HG02870 (cell line): ENCODE data around the gene ECPAS.
A peak's percentile ranks its signal among the peaks of the same experiment; 100 is the strongest.
"Not testable (repeated sequence)": the region's sequence is repeated elsewhere in the genome, so short reads cannot be mapped to it uniquely, and the experiment has no call there.

Experiments
- ATAC-seq: cut with Tn5 transposase; IDR thresholded peaks from one replicate; pipeline ENCODE4 v1.9.1; 2021; ENCODE audit warnings: mild to moderate bottlenecking, moderate library complexity; ENCODE audit not compliant: unreplicated experiment

Gene ECPAS

GRCh38 chr9:111483858-111484571, at the start of gene ECPAS:
Gene ECPAS, minus strand, starts transcription at chr9:111484383. Its CDS starts 11,465 bp downstream, at chr9:111472918.
- peak; percentile 51 for ATAC-seq

- no peak for ATAC-seq
These were observed 49.1 kb upstream of the ECPAS start for GRCh38 chr9:111533099-111533790.

DNA sequence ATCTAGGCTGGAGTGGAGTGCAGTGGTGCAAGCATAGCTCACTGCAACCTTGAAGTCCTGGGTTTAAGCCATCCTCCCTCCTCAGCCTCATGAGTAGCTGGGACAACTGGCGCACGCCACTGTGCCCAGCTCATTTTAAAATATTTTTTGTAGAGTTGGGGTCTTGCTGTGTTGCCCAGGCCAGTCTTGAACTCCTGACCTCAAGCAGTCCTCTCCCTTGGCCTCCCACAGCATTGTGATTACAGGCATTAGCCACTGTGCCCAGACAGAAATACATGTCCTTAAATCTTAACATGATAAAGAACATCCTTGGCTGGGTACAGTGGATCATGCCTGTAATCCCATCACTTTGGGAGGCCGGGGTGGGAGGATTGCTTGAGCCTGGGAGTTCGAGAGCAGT, 47.5 kb upstream of the ECPAS start:
- ATAC-seq = no peak

- ATAC-seq = no peak
These were observed 45.6 kb upstream of the ECPAS start for GRCh38 chr9:111529787-111530186.

DNA sequence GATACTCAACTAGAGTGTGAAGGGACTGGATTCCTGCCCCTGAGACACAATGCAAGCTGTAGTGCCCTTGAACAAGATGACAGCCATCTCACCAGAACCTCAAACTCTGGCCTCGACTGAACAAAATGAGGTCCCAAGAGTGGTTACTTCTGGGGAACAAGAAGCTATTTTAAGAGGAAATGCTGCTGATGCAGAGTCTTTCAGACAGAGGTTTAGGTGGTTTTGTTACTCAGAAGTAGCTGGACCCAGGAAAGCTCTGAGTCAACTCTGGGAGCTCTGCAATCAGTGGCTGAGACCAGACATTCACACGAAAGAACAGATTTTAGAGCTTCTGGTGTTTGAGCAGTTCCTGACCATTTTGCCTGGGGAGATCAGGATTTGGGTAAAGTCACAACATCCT, 43.2 kb upstream of the ECPAS start:
- no peak for ATAC-seq

DNA sequence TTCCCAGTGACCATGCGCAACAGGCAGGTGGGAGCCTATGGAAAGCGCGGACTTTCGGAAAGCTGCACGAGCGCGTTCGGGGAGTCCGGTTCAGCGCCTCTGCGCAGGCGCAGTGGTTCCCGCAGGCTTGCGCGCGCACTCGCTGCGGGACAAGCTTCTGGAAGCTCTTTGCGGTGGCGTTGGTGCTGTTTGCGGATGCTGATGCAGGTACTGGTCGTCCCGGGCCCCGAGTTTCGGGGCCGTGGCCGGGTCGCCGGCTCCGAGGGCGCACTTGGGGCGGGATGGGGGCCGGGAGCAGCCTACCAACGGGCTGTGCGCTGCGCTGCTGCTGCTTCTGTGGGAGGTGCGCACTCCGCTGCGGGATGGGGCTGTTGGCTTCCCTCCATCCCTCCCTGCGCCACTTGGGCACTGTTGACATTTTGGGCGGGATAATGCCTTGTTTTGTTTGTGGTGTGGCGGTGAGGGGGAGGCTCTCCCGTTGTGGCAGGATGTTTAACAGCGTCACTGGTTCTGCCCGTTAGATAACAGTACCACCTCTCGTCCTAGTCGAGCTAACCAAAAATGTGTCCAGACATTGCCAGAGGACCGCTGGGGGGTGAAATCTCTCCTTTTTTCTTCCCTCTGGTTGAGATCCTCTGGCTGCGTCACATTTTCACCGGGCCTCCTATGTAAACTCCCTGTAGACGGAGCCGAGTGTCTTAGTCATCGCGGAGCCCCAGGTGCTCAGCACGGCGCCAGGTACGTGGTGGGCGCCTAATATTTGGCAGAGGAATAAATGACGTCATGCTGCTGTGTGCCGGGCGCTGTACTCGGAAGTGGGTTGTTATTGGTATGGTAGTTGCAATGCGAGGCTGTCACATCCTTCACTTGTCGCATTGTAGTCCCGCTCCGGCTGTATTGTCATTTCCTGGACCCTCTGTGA, 41.1 kb upstream of the ECPAS start, which contains the start of gene ZNF483:
TSS of gene ZNF483 (plus strand) at position 124 of the 922 bp plus-strand sequence. CDS start 2,217 bp downstream, outside the sequence.
- ATAC-seq = peak; percentile 39

GRCh38 chr9:111524731-111525055, 40.5 kb upstream of the ECPAS start:
- ATAC-seq = no peak

- no peak for ATAC-seq
These were observed 31.9 kb upstream of the ECPAS start for GRCh38 chr9:111516061-111516465.

DNA sequence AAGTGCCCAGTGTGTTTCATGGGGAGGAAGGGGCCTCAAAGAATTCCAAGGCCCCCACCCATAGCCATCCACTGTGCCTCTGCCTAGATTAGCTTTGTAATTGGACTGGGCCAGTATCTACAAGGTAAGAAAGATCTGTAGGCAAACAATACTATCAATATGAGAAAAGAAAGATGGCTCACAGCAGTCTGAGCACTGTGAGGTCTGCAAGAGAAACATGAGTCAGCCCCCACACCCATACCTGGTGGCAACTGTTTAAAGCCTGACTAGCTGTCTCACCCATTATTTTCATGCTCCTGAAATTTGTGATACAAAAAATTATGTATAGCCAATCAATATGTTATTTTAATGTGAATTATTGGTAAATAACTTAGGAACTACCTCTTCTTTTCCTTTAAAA, 30.8 kb upstream of the ECPAS start:
- ATAC-seq = no peak

DNA sequence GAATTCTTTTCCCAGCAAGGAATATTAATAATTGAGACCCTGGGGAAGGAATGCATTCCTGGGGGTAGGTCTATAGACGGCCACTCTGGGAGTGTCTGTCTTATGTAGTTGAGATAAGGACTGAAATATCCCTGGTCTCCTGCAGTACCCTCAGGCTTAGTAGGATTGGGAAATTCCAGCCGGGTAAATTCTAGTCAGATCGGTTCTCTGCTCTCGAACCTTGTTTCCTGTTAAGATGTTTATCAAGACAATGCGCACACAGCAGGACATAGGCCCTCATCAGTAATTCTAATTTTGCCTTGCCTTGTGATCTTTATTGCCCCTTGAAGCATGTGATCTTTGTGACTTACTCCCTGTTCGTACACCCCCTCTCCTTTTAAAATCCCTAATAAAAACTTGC, 27.4 kb upstream of the ECPAS start:
- not testable (repeated sequence) for ATAC-seq

GRCh38 chr9:111502506-111502905, 18.3 kb upstream of the ECPAS start:
- ATAC-seq = no peak

DNA sequence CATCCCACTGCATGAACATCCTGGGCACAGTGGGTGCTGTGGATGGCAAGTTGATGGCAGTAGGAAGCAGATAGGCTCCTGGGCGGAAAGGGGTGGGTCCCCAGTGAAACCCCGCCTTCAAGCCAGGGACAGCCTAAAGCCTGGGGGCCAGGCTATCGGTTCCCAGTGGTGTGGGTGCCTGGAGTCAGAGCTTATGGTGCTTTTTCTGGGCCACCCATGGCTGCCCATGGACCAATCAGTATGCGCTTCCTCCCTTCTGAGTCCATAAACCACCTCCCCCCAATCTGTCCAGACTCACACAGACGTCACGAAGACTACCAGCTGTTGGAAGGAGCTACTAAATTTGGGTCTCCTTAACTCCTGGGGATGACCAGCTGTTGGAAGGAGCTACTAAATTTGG, 17.5 kb upstream of the ECPAS start:
- ATAC-seq = no peak

DNA sequence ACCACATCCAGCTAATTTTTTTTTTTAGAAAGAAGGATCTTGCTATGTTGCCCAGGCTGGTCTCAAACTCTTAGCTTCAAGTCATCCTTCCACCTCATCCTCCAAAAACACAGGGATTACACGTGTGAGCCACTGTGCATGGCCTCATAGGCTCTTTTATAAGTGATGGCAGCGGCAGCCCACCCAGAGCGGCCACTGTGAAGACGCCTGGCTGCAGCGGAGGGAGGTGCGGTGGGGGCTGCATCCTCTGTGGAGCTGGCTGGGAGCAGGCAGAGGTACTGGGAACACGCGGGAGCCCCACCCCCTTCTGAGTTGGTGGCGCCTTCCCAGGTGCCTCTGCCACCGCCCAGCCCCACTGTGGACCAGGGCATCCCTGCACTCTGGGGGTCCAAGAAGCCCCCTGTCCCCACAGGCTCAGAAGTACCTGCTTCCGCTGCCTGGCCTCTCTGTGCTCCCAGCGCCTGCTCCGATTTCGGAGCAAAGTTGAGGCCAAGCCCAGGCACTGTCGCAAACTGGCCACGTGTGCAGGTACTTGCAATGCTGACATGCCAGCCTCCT, 16.9 kb upstream of the ECPAS start:
- no peak for ATAC-seq

GRCh38 chr9:111497196-111497595, 13.0 kb upstream of the ECPAS start:
- not testable (repeated sequence) for ATAC-seq

DNA sequence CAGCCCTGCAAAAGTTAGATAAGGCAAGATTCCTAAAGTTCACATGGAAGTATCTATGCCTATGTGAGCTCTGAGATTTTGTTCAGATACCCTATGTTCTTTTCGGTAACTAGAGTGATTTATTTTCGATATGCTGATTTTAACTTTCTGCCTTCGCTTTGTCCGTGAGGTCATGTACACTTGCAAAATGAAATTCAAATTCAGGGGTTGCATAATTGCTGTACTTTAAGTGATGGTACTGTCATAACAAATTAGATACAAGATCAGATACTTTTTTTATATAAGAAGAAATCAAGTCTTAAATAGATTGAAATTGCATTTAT, 350 bp upstream of the ECPAS start:
- ATAC-seq = no peak

- ATAC-seq = peak; percentile 29
These were observed 735 bp downstream of the ECPAS start for GRCh38 chr9:111483439-111483857.

DNA sequence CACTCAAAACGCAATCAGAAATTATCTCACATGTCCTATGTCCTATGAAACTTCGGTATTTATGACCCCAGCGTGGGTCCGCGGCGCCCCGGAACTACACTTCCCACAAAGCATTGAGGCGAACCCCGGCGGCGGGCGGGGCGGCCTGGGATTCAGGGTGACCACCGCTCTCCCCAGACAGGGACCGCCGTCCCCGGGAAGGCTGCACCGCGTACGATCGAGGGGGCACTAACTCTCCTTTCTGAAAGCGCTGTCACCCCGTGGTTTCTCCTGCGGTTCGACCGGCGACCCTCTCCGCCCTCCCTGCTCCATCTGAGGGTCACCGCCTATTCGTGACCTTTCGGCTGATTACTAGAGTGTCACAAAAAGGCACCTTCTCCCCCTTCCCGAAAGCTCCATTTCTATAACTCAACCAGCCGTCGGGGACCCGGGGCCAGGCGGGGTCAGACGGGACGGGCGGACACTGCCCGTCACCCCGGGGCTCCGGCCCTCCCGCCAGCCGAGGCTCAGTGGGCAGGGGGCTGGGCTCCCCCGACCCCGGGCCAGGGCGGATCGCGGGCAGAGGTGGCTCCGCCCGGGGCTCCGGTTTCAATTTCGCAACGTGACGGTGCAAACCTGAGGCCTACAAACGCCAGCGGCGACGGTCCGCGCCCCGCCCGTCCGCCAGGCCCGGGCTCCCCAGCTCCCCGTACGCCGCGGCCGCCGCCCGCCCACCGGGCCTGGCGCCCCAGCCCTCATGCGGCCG, 1.3 kb downstream of the ECPAS start:
- peak; percentile 48 for ATAC-seq

- no peak for ATAC-seq
These were observed 2.1 kb downstream of the ECPAS start for GRCh38 chr9:111481885-111482636.

- ATAC-seq = no peak
These were observed 6.5 kb downstream of the ECPAS start for GRCh38 chr9:111477677-111478076.

DNA sequence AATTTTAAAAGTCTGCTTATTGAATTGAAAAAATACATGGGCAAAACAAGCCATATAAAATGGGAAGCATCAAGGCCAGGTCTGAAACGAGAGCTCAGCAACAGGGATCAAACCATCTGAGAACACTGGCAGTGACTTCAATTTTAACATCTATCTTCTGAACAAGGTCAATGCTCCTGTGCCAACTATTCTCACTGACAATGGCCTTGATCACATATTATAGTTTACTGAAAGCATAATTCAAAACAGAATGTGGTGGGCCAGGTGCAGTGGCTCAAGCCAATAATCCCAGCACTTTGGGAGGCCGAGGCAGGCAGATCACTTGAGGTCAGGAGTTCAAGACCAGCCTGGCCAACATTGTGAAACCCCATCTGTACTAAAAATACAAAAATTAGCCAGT, 9.0 kb downstream of the ECPAS start:
- ATAC-seq = no peak
